Activated naive CD8-positive, alpha-beta T cell treated with anti-CD3 and anti-CD28 coated beads, Interleukin-2, amount 50 U/mL, for 24 hours (primary cell): ENCODE data around the gene TMCO2.
"Not testable (repeated sequence)": the region's sequence is repeated elsewhere in the genome, so short reads cannot be mapped to it uniquely, and the experiment has no call there.

Experiments used
- ATAC-seq: fragments of 150-1000 bp; cut with Tn5 transposase; one replicate; pipeline ENCODE4 v1.10.0; 2021
- DNase-seq: peaks from one replicate; pipeline ENCODE4 v3.0.0; 2021
- H3K27ac Mint-ChIP-seq: one replicate; pipeline ENCODE4 v1.8.0; 2021; ENCODE audit warnings: mild to moderate bottlenecking, mixed read lengths
- H3K27me3 Mint-ChIP-seq: one replicate; pipeline ENCODE4 v1.8.0; 2021; ENCODE audit warnings: mixed read lengths
- H3K36me3 Mint-ChIP-seq: one replicate; pipeline ENCODE4 v1.8.0; 2021; ENCODE audit warnings: low read depth, mixed read lengths
- H3K4me1 Mint-ChIP-seq: one replicate; pipeline ENCODE4 v1.8.0; 2021; ENCODE audit warnings: mixed read lengths
- H3K4me3 Mint-ChIP-seq: one replicate; pipeline ENCODE4 v1.8.0; 2021; ENCODE audit warnings: mild to moderate bottlenecking, moderate library complexity, mixed read lengths
- H3K9me3 Mint-ChIP-seq: one replicate; pipeline ENCODE4 v1.8.0; 2021; ENCODE audit warnings: mixed read lengths

Gene TMCO2

DNA sequence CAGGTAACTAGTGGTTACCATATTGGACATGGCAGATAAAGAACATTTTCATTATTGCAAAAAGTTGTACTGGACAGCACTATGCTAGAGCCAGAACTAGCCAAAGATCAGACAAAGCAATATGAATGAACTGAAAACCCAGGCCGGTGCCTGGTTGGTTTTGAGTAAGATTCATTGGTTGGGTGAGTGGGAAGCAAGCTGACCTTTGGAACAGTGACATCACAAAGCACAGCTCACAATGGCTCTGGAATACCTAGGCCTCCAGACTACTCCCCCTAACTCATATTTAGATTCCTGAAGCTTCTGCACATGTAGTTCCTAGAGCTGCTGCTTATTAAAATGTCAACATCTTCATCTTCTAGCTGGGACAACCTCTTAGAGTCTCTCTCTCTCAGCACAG, at the start of gene TMCO2:
Gene TMCO2, plus strand, starts transcription at position 283 of the 400 bp plus-strand sequence. Its CDS starts 57 bp downstream, at position 340.
- DNase-seq (no peak), ATAC-seq (no peak)
- H3K36me3 Mint-ChIP-seq, result no peaks in the 10 kb centered on the region
- no peak within 1 kb of the TSS for H3K27ac Mint-ChIP-seq
- no peaks in the 10 kb centered on the region for H3K27me3 Mint-ChIP-seq
- H3K9me3 Mint-ChIP-seq, result no peaks in the 10 kb centered on the region
- H3K4me3 Mint-ChIP-seq, result no peak within 1 kb of the TSS
- H3K4me1 Mint-ChIP-seq, result peaks cover 7% of the 10 kb centered on the region

- no peak overlapping the region for H3K27ac Mint-ChIP-seq
- H3K4me1 Mint-ChIP-seq, result peaks cover 3% of the 10 kb centered on the region
- H3K9me3 Mint-ChIP-seq, result no peaks in the 10 kb centered on the region
- ATAC-seq (no peak), DNase-seq (no peak)
- H3K36me3 Mint-ChIP-seq, result peaks cover 32% of the 10 kb centered on the region
- no peak overlapping the region for H3K4me3 Mint-ChIP-seq
- H3K27me3 Mint-ChIP-seq, result no peaks in the 10 kb centered on the region
Observed at GRCh38 chr1:40199126-40199525, 48.6 kb upstream of the TMCO2 start.

- H3K27ac Mint-ChIP-seq, result no peak overlapping the region
- peaks cover 6% of the 10 kb centered on the region for H3K4me1 Mint-ChIP-seq
- no peaks in the 10 kb centered on the region for H3K27me3 Mint-ChIP-seq
- H3K9me3 Mint-ChIP-seq, result no peaks in the 10 kb centered on the region
- no peak overlapping the region for H3K4me3 Mint-ChIP-seq
- DNase-seq (no peak), ATAC-seq (no peak)
- H3K36me3 Mint-ChIP-seq, result peaks cover 36% of the 10 kb centered on the region
Observed at GRCh38 chr1:40204856-40205255, 42.9 kb upstream of the TMCO2 start.

DNA sequence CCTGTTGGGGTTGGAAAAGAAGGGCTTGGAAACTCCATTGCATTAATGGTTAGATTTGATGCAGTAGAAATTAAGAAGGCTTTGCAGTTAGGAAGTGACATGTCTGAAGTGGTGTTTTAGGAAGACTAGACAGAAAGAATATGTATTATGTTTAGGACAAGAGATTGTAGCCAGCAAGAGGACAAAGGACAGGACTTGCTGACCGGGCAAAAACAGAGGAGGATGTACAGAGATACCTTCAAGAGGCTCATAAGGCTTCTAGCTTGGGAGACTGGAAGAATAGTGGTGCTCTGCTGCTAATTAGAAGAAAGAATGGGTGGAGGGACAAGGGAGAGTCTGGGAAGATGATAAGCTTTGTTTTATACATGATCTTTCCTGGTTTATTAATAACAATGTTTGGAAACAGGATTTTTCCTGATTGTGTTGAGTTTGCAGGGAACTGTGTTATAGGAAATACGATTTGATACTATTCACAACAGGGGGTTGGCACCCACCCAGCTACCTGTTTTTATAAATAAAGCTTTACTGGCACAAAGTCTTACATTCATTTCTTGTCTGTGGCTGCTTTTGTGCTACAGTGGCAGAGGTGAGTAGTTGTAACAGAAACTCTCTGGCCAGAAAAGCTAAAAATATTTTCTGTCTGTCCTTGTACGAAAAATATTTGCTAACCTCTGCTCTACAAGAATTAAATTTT, 37.1 kb upstream of the TMCO2 start:
- no peak overlapping the region for H3K27ac Mint-ChIP-seq
- ATAC-seq (no peak), DNase-seq (no peak)
- H3K27me3 Mint-ChIP-seq, result no peaks in the 10 kb centered on the region
- H3K4me3 Mint-ChIP-seq, result no peak overlapping the region
- H3K4me1 Mint-ChIP-seq, result peaks cover 6% of the 10 kb centered on the region
- no peaks in the 10 kb centered on the region for H3K9me3 Mint-ChIP-seq
- H3K36me3 Mint-ChIP-seq, result peaks cover 21% of the 10 kb centered on the region

- Mint-ChIP-seq H3K36me3 (peaks cover 22% of the 10 kb centered on the region), H3K4me1 (peaks cover 51% of the 10 kb centered on the region), H3K27me3 (no peaks in the 10 kb centered on the region), H3K9me3 (no peaks in the 10 kb centered on the region), H3K4me3 (no peak overlapping the region), H3K27ac (peak overlapping the region; percentile 20)
- DNase-seq (no peak), ATAC-seq (peak; percentile 24)
Observed at GRCh38 chr1:40218333-40218732, 29.4 kb upstream of the TMCO2 start.

GRCh38 chr1:40221471-40221905, 26.2 kb upstream of the TMCO2 start:
- peaks cover 55% of the 10 kb centered on the region for H3K4me1 Mint-ChIP-seq
- H3K36me3 Mint-ChIP-seq, result peaks cover 24% of the 10 kb centered on the region
- H3K27me3 Mint-ChIP-seq, H3K4me3 Mint-ChIP-seq, H3K9me3 Mint-ChIP-seq, ATAC-seq, H3K27ac Mint-ChIP-seq, DNase-seq: not testable (repeated sequence)

DNA sequence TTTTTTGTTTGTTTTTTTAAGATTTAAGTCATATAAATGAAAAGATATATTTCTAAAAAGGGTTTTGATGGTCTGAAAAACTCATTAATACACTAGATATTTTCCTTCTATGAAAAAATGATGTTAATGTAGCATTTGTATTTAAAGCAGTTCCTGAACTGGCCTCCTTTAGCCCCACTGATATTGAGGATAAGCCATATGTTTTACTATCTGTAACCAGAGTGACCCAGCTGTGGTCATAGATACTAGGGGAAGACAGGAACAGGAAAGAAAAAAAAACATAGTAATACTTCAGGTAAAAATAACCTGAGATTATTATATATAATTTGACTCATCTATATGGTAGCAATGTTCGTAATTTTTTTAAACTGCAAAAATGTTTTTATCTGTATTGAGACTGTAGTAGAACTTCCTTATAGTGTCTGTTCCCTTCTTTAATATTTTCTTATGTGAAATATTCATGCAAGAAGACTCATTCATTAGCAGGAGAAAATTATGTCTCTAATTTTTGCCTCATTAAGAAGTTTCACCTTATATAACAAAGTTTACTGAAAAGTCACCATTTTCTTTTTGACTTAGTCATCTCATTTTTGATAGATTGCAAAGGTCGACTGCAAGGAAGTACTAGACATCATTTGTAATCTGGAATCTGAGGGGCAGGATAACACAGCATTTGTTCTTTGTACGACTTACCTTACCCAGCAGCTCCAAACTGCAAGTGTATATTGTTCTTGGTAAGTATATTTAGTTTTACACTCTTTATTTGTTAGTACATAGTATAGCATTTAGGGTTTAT, 25.6 kb upstream of the TMCO2 start:
- no peaks in the 10 kb centered on the region for H3K27me3 Mint-ChIP-seq
- no peak overlapping the region for H3K4me3 Mint-ChIP-seq
- H3K9me3 Mint-ChIP-seq, result no peaks in the 10 kb centered on the region
- H3K27ac Mint-ChIP-seq, result peak overlapping the region; percentile 12
- H3K36me3 Mint-ChIP-seq, result peaks cover 21% of the 10 kb centered on the region
- ATAC-seq, result no peak
- peaks cover 50% of the 10 kb centered on the region for H3K4me1 Mint-ChIP-seq
- DNase-seq, result no peak

DNA sequence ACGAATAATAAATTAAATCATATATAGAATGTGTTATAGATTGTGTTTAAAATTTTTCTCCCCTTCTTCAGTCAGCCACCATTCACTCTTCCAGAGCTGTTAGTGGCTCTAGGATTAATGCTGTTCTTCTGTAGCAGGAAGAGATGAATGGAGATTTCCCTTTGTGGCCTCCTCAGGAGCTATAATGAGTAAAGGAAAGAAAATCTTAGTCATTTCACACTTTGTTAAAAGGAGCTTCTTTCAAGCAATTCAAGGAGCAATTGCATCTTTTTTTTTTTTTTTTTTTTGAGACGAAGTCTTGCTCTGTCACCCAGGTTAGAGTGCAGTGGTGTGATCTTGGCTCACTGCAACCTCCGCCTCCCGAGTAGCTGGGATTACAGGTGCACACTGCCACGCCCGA, 23.7 kb upstream of the TMCO2 start:
- DNase-seq, result no peak
- Mint-ChIP-seq H3K27ac (peak overlapping the region; percentile 70), H3K36me3 (peaks cover 24% of the 10 kb centered on the region), H3K9me3 (no peaks in the 10 kb centered on the region), H3K4me1 (peaks cover 43% of the 10 kb centered on the region), H3K27me3 (no peaks in the 10 kb centered on the region), H3K4me3 (no peak overlapping the region)
- peak; percentile 88 for ATAC-seq

GRCh38 chr1:40226192-40226591, 21.5 kb upstream of the TMCO2 start:
- Mint-ChIP-seq H3K27me3 (no peaks in the 10 kb centered on the region), H3K4me1 (peaks cover 42% of the 10 kb centered on the region), H3K36me3 (peaks cover 29% of the 10 kb centered on the region), H3K27ac (peak overlapping the region; percentile 3), H3K4me3 (no peak overlapping the region), H3K9me3 (no peaks in the 10 kb centered on the region)
- no peak for ATAC-seq
- no peak for DNase-seq

DNA sequence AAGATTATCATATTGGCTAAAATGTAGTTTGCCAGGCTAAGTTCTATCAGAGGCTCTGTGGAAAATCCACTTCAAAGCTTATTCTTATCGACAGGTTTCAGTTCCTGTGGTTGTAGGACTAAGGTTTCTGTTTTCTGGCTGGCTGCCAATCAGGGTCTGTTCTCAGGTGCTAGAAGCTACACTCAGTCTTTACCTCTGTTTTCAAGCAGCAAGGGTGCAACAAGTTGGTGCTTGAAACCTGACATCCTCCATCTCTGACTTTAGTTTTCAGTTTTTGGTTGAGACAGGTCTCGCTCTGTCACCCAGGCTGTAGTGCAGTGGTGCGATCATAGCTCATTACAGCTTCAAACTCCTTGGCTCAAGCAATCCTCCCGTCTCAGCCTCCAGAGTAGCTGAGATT, 15.3 kb upstream of the TMCO2 start:
- DNase-seq, result peak; percentile 64
- Mint-ChIP-seq H3K4me3 (no peak overlapping the region), H3K36me3 (peaks cover 69% of the 10 kb centered on the region), H3K27me3 (no peaks in the 10 kb centered on the region), H3K27ac (no peak overlapping the region), H3K4me1 (peaks cover 29% of the 10 kb centered on the region), H3K9me3 (no peaks in the 10 kb centered on the region)
- ATAC-seq, result peak; percentile 94

- peaks cover 35% of the 10 kb centered on the region for H3K4me1 Mint-ChIP-seq
- peaks cover 43% of the 10 kb centered on the region for H3K36me3 Mint-ChIP-seq
- DNase-seq, result no peak
Observed at GRCh38 chr1:40239626-40240025, 8.1 kb upstream of the TMCO2 start.

DNA sequence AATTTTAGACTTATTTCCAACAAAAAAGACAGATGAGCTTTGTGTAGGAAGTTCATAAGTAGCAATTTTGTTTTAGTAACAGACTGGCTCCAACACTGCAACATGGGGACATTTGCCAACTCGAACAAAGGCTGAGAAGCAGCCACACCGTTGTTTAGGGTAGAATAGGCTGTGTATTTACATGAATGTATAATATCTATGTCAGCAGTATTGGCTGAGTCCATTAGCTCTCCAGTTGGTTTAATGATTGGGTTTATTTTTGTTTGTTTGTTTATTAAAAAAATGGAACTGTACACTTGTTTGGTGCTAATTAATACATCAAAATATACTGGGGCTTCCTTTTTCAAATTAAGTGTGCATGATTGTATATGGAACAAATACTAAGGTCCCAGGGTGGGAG, 7.3 kb upstream of the TMCO2 start:
- H3K4me3 Mint-ChIP-seq, result no peak overlapping the region
- H3K9me3 Mint-ChIP-seq, result no peaks in the 10 kb centered on the region
- no peak for ATAC-seq
- peaks cover 37% of the 10 kb centered on the region for H3K36me3 Mint-ChIP-seq
- no peak for DNase-seq
- H3K4me1 Mint-ChIP-seq, result peaks cover 38% of the 10 kb centered on the region
- no peak overlapping the region for H3K27ac Mint-ChIP-seq
- no peaks in the 10 kb centered on the region for H3K27me3 Mint-ChIP-seq

More at GRCh38 chr1:40239626-40240025, 8.1 kb upstream of the TMCO2 start:
- ATAC-seq, result no peak
- no peaks in the 10 kb centered on the region for H3K9me3 Mint-ChIP-seq
- no peak overlapping the region for H3K4me3 Mint-ChIP-seq
- no peaks in the 10 kb centered on the region for H3K27me3 Mint-ChIP-seq
- H3K27ac Mint-ChIP-seq, result no peak overlapping the region

GRCh38 chr1:40241362-40241761, 6.4 kb upstream of the TMCO2 start:
- Mint-ChIP-seq H3K9me3 (no peaks in the 10 kb centered on the region), H3K27me3 (no peaks in the 10 kb centered on the region), H3K4me1 (peaks cover 38% of the 10 kb centered on the region), H3K36me3 (peaks cover 29% of the 10 kb centered on the region), H3K27ac (peak overlapping the region; percentile 81), H3K4me3 (peak overlapping the region; percentile 25)
- peak; percentile 24 for ATAC-seq
- DNase-seq, result no peak

DNA sequence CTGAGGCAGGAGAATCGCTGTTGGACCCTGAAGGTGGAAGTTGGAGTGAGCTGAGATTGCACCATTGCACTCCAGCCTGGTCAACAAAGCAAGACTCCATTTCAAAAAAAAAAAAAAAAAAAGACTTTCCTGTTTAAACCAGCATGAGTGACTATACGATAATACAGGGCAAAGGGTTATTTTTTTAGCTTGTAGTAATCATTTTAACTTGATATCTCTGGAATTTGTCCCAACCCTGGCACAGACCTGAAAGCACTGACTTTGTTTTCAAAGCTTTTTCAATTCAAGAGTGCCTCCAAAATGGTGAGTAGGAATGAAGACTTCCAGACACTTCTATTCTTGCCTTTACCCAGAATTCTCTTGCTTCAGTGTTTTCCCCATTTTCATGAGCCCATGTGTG, 4.4 kb upstream of the TMCO2 start:
- H3K4me1 Mint-ChIP-seq, result peaks cover 28% of the 10 kb centered on the region
- peaks cover 9% of the 10 kb centered on the region for H3K36me3 Mint-ChIP-seq
- H3K4me3 Mint-ChIP-seq, result no peak overlapping the region
- no peak overlapping the region for H3K27ac Mint-ChIP-seq
- DNase-seq (no peak), ATAC-seq (no peak)
- H3K27me3 Mint-ChIP-seq, result no peaks in the 10 kb centered on the region
- no peaks in the 10 kb centered on the region for H3K9me3 Mint-ChIP-seq

DNA sequence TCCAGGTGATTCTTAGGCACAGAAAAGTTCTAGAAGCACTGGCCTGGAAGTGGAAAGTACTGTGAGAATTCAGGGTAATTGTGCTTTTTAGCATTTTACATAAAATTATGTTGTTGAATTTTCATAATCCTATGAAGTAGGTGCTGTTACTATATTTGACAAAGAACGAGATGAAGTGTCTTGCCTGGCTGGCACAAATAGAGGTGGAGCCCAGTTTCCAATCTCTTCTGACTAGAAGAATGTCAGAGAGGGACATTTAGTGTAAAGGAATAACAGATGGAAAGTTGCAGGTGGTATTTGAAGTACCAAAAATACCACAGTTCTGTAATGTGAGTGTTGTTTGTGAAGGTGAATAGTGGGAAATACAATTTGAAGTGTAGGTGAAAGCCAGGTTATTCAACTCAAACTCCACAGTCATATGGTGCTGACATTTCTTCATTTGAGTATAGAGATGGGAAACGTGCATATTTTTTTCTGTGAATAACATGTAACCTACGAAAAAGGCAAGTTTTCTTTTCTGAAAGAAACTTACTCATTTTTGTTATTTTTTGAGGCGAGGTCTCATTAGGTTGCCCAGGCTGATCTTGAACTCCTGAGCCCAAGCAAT, 3.5 kb upstream of the TMCO2 start:
- Mint-ChIP-seq H3K27me3 (no peaks in the 10 kb centered on the region), H3K9me3 (no peaks in the 10 kb centered on the region), H3K36me3 (peaks cover under 1% of the 10 kb centered on the region), H3K4me1 (peaks cover 24% of the 10 kb centered on the region), H3K27ac (no peak overlapping the region), H3K4me3 (no peak overlapping the region)
- DNase-seq, result no peak
- no peak for ATAC-seq
